NCI-H128 (cell line): ENCODE measurements around the gene CLCF1.
"Not testable (repeated sequence)": the region's sequence is repeated elsewhere in the genome, so short reads cannot be mapped to it uniquely, and the experiment has no call there.

Source experiments
- DNase-seq: peaks from one replicate; lab custom pipeline; 2025; ENCODE audit not compliant: unreplicated experiment; lab: John Stamatoyannopoulos, UW

CLCF1 gene

DNA sequence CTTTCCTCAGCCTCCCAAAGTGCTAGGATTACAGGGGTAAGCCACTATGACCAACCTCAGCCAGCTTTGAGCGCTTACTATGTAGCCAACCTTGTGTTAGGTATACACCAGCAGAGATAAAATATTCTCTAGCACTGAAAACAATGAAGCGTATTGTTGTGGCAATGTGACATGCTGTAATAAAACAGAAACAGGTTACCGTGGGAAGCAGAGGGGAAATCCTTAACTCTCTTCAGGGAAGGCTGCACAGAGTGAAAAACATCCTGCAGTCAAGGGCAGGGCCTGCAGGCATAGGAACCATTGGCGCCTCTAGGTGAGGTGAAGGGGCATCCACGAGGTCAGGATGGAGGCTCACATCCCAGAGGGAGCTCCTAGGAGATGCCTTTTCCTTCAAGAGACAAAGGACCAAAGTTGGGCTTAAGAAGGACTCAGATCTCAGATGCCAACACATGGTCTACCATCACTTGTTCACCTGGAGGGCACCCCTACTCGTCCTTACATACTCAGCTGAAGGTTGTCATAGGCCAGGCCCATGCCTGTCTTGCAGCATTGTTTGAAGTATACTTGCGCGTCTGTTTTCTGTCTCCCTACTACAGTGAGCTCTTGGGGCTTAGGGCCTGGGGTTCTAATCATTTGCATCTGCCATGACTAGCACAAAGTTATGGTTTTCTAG, 28.0 kb downstream of the CLCF1 start:
- no peak for DNase-seq

- no peak for DNase-seq
Measured at GRCh38 chr11:67344264-67344663, 29.1 kb downstream of the CLCF1 start.

- no peak for DNase-seq
Measured at GRCh38 chr11:67337257-67337656, 36.1 kb downstream of the CLCF1 start.

GRCh38 chr11:67332081-67332691, 41.2 kb downstream of the CLCF1 start:
- no peak for DNase-seq

GRCh38 chr11:67323526-67323925, 49.9 kb downstream of the CLCF1 start:
- DNase-seq = no peak

GRCh38 chr11:67322049-67322448, 51.3 kb downstream of the CLCF1 start:
- DNase-seq = no peak

DNA sequence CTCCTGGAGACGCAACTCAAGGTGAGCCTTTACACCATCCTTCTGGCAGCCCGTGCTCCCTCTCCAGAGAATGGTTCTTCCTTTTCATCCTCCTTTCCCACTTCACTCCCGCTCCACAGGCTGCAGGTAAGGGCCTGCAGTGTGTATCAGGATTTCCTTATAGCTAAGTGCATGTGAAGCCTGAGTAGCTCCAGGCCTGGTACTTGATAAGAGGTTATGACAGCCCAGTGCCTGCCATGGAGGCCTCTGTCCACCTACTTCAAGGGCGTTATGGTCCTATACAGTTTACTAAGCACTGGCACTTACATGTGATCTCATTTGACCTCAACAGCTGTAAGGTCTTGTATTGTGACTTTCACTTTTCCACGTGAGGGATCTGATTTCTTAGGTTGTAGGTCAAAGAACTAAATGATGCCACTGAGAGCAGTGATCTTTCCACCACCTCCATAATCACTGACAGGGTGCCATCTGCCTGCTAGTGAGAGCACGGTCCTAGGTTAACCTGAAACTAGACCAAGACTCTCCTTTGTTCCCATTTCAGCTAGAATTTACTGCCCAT, 52.0 kb downstream of the CLCF1 start:
- no peak for DNase-seq

DNA sequence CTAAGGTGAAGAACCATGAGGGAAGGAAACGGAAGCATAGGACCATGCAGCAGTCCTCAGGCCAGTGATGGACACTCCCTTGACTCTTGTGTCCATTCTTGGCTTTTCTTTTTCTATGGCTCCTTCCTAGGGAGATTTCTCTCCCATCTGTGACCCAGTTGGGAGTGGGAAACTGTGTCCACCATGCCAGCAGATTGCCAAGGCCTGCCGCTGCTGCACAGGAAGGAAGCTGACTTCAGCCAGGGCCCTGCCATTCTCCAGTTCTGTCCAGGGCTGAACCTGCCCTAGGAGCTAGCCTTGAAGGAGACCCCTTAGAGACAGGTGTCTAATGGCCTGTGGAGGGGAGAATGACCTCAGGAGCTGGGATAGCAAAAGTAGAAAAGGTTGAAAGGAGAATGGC, 52.7 kb downstream of the CLCF1 start:
- DNase-seq = no peak

DNA sequence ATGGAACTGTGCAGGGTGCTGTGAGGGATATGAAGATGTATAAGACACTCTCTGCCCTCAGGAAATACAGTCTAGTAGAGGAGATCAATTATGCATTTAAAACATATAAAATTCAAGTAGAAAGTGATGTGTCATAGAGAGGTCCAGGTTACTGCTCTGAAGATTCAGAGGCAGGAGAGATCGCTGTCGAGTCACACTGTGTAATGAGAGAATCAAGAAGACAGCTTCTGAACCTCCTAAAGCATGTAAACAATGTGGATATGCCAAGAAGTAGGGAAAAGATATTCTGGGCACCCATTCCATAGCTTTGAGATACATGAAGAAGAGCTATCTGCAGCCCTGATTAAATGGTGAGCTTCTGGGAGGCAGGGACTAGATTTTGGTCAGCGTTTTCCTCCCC, 53.4 kb downstream of the CLCF1 start:
- DNase-seq = no peak

- not testable (repeated sequence) for DNase-seq
Measured at GRCh38 chr11:67318876-67319275, 54.5 kb downstream of the CLCF1 start.

DNA sequence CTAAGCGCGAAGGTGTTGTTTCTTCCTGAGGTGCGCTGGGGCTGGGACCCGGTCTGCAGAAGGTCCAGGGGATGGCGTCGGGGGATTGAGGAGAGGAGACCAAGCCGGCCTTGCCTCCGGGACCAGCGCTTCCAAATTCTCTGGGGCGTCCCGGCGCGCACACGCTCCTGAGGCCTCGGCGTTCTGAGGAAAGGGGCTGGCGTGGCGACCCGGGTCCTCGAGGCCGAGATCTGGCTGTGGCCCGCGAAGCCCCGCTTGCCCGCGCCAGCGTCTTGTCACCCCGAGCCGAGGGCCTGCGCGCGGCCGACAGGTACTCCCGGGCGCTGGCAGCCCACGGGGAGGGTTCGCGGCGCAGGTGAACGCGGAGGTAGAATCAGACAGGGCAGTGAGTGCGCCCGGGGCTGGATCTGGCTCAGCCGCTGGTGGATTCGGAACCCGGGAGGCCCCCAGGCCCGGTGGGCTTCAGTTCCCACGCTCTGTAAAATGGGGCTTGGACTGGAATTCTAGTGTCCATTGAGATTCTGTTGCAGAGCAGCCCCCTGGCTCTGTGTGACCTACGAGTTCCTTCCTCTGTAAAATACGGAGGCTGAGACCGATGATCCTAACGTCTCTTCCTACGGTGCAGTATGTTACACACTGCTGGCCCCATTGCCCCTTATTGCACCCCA, 55.4 kb downstream of the CLCF1 start:
- DNase-seq = no peak

- peak; percentile 99 for DNase-seq
Measured at GRCh38 chr11:67317205-67317887, 56.1 kb downstream of the CLCF1 start.

DNA sequence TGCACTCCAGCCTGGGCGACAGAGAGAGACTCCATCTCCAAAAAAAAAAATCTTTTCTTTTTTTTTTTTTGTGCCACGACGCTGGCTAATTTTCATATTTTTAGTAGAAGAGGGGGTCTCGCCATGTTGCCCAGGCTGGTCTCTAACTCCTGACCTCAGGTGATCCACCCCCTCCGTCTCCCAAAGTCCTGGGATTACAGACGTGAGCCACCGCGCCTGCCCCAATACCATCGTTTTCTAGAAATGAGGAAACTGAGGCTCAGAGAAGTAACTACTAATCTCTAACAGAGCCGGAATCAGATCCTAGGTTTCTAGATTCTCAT, 56.6 kb downstream of the CLCF1 start:
- no peak for DNase-seq

GRCh38 chr11:67315325-67315909, 58.0 kb downstream of the CLCF1 start:
- no peak for DNase-seq

DNA sequence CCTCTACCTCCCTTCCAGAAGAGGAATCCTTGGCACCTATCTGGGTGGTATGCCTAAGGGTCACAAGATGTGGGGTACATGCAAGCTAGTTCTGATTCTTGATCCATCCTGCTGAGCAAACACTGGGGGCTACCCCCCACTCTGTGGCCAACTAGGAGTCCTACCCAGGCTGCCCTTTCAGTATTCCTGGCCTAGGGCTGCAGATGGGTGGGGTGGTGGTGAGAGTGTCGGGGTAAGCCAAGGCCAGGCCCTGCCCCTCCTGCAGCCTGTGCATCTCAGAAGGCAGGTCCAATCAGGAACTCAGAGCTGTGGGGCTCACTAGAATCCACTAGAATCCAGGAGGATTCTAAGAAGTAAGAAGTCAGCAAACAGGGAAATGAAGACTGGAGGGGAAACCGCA, 59.2 kb downstream of the CLCF1 start:
- no peak for DNase-seq
